ENCODE measurements around the gene CHST12. TPM values are rescaled to one million over a fixed set of nuclear protein-coding genes. Genes with fewer than 3 reads are reported as not detected.
A peak's percentile ranks its signal among the peaks of the same experiment; 100 is the strongest.

Gene CHST12
- total and polyA plus RNA-seq, 2 donors (not counting 1 experiment from before 2014, with no cell fraction given): 25.4 to 27.1 TPM

DNA sequence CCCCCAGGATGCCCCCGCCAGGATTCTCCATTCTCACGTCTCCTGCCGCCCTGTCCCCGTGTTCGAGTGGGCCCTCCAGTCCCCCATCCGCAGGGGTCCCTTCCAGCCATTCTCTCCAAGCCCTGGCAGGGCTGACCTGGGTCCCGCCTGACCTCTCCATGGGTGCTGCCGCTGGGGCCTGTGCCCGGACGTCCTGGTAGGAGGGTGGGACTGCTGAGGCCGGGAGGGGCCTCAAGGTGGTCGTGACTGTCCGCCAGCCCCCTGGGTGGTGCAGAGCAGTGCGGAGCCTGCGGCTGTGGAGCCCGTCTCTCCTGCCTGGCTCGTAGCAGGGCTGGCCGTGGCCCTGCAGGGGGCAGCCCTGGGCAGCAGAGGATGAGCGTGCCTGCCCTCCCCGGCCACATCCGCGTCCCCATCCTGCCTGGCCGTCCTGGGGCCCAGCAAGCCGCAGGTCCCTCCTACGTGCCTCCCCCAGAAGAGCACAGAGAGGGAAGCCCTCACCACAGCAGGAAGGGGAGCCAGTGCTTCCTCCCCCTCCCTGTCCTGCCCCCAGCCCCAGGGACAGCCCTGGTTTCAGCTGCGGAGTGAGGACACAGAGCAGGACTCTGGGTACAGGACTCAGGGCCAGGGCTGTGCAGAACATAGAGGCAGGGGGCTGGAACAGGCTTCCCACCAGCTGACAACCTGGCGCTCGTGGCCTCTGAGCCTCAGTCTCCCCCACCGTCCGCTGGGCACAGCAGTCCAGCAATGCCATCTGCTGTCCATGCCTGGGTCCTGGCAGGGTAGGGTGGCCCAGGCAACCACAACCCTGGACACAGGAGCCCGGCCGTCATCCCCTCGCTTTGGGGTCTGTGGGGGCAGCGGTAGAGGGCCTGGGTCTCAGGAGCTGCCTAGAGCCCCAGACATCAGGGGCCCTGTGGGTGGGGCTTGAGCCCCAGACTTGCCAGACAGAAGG lies 74.3 kb downstream of the CHST12 start:
- no peak for TF ChIP-seq EZH2 (IDR thresholded peaks at IDR 0.05; ENCODE audit: borderline replicate concordance, insufficient read depth, low read depth, low read length, poor library complexity, severe bottlenecking)
- TF ChIP-seq, protein P1, sequence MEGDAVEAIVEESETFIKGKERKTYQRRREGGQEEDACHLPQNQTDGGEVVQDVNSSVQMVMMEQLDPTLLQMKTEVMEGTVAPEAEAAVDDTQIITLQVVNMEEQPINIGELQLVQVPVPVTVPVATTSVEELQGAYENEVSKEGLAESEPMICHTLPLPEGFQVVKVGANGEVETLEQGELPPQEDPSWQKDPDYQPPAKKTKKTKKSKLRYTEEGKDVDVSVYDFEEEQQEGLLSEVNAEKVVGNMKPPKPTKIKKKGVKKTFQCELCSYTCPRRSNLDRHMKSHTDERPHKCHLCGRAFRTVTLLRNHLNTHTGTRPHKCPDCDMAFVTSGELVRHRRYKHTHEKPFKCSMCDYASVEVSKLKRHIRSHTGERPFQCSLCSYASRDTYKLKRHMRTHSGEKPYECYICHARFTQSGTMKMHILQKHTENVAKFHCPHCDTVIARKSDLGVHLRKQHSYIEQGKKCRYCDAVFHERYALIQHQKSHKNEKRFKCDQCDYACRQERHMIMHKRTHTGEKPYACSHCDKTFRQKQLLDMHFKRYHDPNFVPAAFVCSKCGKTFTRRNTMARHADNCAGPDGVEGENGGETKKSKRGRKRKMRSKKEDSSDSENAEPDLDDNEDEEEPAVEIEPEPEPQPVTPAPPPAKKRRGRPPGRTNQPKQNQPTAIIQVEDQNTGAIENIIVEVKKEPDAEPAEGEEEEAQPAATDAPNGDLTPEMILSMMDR (IDR thresholded peaks at IDR 0.05): peak; percentile 72
- peaks cover 12% of the 10 kb centered on the region for H3K4me1 Mint-ChIP-seq
- peak; percentile 78 for DNase-seq
- Histone ChIP-seq H3K27ac (ENCODE audit: low read length in 2 of 2) (no peak overlapping the region), H3K79me2 (ENCODE audit: control insufficient read depth, insufficient read depth, low read length) (no peaks in the 10 kb centered on the region), H3K9ac (ENCODE audit: low read length) (peak overlapping the region; percentile 4), H4K20me1 (ENCODE audit: control insufficient read depth, insufficient read depth, low read length, poor library complexity, severe bottlenecking) (no peaks in the 10 kb centered on the region), H2AFZ (ENCODE audit: insufficient read depth, low read depth, low read length, poor library complexity, severe bottlenecking) (peak overlapping the region; percentile 65), H3K4me2 (replicated peaks; ENCODE audit: low read depth, low read length, poor library complexity, severe bottlenecking) (peak overlapping the region; percentile 79), H3K9me3 (ENCODE audit: control extremely low read depth in 1 of 3, control insufficient read depth in 2 of 3, insufficient read depth in 1 of 3, low read length in 2 of 3) (peaks cover 0 to 6% (median 2%) of the 10 kb centered on the region in 3 donors), H3K4me1 (ENCODE audit: control insufficient read depth in 2 of 2, insufficient read depth in 2 of 2, low read length in 2 of 2) (peaks cover 14 to 17% of the 10 kb centered on the region in 2 donors), H3K27me3 (replicated peaks in 1 of 4; ENCODE audit: control extremely low read depth in 1 of 4, control insufficient read depth in 3 of 4, insufficient read depth in 4 of 4, low read length in 3 of 4) (peaks cover 0 to 4% (median 2%) of the 10 kb centered on the region in 4 experiments), H3K36me3 (replicated peaks in 1 of 2; ENCODE audit: control extremely low read depth in 1 of 2, control insufficient read depth in 1 of 2, extremely low read depth in 1 of 2, insufficient read depth in 2 of 2, low read length in 1 of 2) (no peaks in the 10 kb centered on the region), H3K4me3 (ENCODE audit: control extremely low read depth in 1 of 5, extremely low read depth in 1 of 5, insufficient read depth in 1 of 5, low read depth in 2 of 5, low read length in 4 of 5) (peak overlapping the region in 3 of 5 experiments; percentile 5 to 21 (median 12))
- ChIA-PET CTCF (interaction anchor here (0.7 to 4.8 kb wide), 17 partner anchors 9 to 240 kb away, joined by 3 to 29 read pairs (median 5); partner anchors contain the start of gene IQCE), POLR2A (interaction anchor here (1.1 kb wide), 1 partner anchor 31 kb away, joined by 3 read pairs; no protein-coding TSS in a partner anchor)
- 19% methylated on average over 29 of the region's 34 CpGs for WGBS (ENCODE audit: insufficient coverage)
- intact Hi-C loops (cut with micrococcal nuclease): loop anchor here (1.0 to 5.0 kb wide), 7 partner anchors 33 to 232 kb away; partner anchors contain the start of genes BRAT1, IQCE and LFNG
- peak; percentile 99 for ATAC-seq (ENCODE audit: low read depth)
- no peaks in the 10 kb centered on the region for H3K9me3 Mint-ChIP-seq (ENCODE audit: insufficient read depth)
- H3K27me3 Mint-ChIP-seq: no peaks in the 10 kb centered on the region
- peak overlapping the region; percentile 47 for H3K4me3 Mint-ChIP-seq
- H3K27ac Mint-ChIP-seq: no peak overlapping the region
